T1000 (cell line): ENCODE results near the gene CNOT1.
A peak's percentile ranks its signal among the peaks of the same experiment; 100 is the strongest.

Experiments
- DNase-seq: peaks from one replicate; lab custom pipeline; 2025; ENCODE audit warnings: mixed read lengths; lab: John Stamatoyannopoulos, UW

The CNOT1 gene

GRCh38 chr16:58516768-58517107, 112.9 kb downstream of the CNOT1 start:
- no peak for DNase-seq

- no peak for DNase-seq
Observed at GRCh38 chr16:58515871-58516767, 113.5 kb downstream of the CNOT1 start.

- DNase-seq: peak; percentile 57
Observed at GRCh38 chr16:58515125-58515870, 114.3 kb downstream of the CNOT1 start, which contains the start of gene SETD6. TSS of gene SETD6 (plus strand) at chr16:58515517. CDS start at chr16:58515538, 21 bp downstream.

- no peak for DNase-seq
Observed at GRCh38 chr16:58513874-58514273, 115.8 kb downstream of the CNOT1 start.

GRCh38 chr16:58511933-58512815, 117.5 kb downstream of the CNOT1 start:
- no peak for DNase-seq

- no peak for DNase-seq
Observed at GRCh38 chr16:58510776-58511628, 118.6 kb downstream of the CNOT1 start.

GRCh38 chr16:58510097-58510775, 119.4 kb downstream of the CNOT1 start:
- DNase-seq: no peak

GRCh38 chr16:58509256-58510096, 120.2 kb downstream of the CNOT1 start:
- no peak for DNase-seq

GRCh38 chr16:58508671-58509251, 120.9 kb downstream of the CNOT1 start:
- no peak for DNase-seq

GRCh38 chr16:58507963-58508670, 121.5 kb downstream of the CNOT1 start:
- DNase-seq: no peak

GRCh38 chr16:58507195-58507962, 122.2 kb downstream of the CNOT1 start:
- DNase-seq: no peak

- DNase-seq: no peak
Observed at GRCh38 chr16:58506241-58507194, 123.1 kb downstream of the CNOT1 start.

- DNase-seq: no peak
Observed at GRCh38 chr16:58503863-58504688, 125.5 kb downstream of the CNOT1 start.

GRCh38 chr16:58503166-58503862, 126.3 kb downstream of the CNOT1 start:
- no peak for DNase-seq
